ENCODE data around the gene FAM78B.

The FAM78B gene

GRCh38 chr1:166166698-166167571 lies at the start of gene FAM78B:
FAM78B (minus strand) TSS chr1:166167001; CDS start chr1:166166248, 753 bp downstream.
- DNase-seq (ENCODE audit: extremely low read depth in 1 of 2, low read depth in 1 of 2), result peak; percentile 1 to 29

GRCh38 chr1:166202546-166202945 lies 35.7 kb upstream of the FAM78B start:
- DNase-seq (ENCODE audit: extremely low read depth in 1 of 2, low read depth in 1 of 2), result no peak

GRCh38 chr1:166200743-166201142 lies 33.9 kb upstream of the FAM78B start:
- DNase-seq (ENCODE audit: extremely low read depth in 1 of 2, low read depth in 1 of 2), result no peak

- no peak for DNase-seq (ENCODE audit: extremely low read depth in 1 of 2, low read depth in 1 of 2)
Measured at GRCh38 chr1:166197597-166197996, 30.8 kb upstream of the FAM78B start.

- no peak for DNase-seq (ENCODE audit: extremely low read depth in 1 of 2, low read depth in 1 of 2)
Measured at GRCh38 chr1:166197141-166197540, 30.3 kb upstream of the FAM78B start.

DNA sequence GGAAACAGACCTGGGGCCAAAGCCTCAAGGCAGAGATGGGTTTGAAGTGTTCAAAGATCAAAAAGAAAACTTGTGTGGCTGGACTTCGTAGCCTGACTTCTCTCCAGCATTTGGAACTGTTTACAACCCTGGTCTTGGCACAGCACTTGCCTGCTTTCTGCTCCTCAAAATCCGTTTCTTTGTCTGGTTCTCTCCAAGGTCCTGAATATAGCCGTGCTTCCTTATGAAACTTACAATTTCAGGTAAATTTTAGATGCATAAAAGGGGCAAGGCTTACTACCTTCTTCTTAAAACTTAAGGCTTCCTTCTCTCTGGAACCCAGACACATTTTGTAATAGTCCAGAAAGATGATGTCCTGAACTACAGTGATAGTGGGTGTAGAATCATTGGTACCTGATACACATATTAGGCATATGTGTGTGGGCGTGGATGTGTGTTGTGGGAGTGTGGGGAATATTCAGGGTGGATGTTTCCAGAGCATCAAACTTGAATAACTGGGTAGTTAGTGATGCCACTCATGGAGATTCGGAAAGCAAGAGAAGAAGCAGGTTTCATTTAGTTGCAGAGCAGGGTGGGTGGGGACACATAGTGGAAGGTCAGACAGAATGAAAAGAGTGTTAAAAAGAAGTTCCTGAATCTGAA lies 26.4 kb upstream of the FAM78B start:
- no peak for DNase-seq (ENCODE audit: extremely low read depth in 1 of 2, low read depth in 1 of 2)

DNA sequence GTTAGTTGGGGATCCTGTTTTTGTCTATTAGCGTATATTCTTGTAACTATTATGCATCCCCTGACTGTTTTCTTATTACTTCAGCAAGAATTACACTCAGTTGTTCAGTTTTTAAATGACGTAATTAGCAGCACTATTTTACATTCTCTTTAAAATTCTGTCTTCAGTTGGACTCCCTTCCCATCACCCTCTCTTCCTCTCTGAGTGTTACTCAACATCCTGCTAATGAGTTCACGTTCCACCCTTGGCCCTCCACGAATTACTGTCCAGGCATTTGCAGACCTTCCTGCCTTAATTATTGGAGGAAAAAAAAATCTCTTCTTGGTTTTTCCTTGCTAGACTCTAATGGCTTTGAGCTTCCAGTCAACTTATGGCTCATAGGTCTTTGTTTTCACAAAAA lies 23.6 kb upstream of the FAM78B start:
- no peak for DNase-seq (ENCODE audit: extremely low read depth in 1 of 2, low read depth in 1 of 2)

DNA sequence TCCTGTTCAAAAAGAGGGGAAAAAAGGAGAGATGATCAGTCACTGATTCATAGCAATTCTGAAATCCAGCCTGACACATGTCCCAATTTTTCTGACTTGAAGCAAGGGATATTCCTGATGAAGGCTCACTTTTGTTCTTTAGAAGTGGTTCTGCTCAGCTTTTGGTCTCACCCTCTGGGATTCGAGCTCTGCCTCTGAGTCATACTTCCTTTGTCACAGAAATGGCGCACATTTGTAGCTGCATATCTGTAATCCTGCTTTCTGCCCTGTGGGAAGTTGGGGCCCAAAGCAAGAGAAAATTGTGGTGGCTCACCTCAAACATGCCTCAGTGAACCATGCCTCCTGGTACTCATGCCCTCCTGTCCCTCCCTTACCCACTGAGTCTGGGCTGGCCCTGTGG lies 22.3 kb upstream of the FAM78B start:
- DNase-seq (ENCODE audit: extremely low read depth in 1 of 2, low read depth in 1 of 2), result no peak

- DNase-seq (ENCODE audit: extremely low read depth in 1 of 2, low read depth in 1 of 2), result no peak
Measured at GRCh38 chr1:166185526-166185925, 18.7 kb upstream of the FAM78B start.

DNA sequence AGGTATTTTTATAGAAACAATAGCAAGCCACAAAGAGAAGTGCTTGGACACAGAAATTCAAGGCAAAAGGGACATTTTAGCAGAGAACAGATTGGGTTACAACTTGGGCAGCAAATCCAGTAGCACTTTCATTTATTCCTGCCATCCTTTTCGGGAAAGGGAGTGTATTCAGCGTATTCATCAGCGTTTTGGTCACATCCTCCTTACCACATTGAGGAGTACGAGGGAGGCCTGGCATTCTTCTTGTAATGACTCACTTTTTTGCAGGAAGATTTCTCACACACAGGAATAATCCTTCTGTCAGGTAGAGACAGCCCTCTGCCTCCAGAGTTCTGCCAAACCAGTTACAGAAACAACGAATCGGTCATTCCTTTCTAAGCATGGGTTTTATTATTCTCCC lies 18.1 kb upstream of the FAM78B start:
- DNase-seq (ENCODE audit: extremely low read depth in 1 of 2, low read depth in 1 of 2), result no peak

DNA sequence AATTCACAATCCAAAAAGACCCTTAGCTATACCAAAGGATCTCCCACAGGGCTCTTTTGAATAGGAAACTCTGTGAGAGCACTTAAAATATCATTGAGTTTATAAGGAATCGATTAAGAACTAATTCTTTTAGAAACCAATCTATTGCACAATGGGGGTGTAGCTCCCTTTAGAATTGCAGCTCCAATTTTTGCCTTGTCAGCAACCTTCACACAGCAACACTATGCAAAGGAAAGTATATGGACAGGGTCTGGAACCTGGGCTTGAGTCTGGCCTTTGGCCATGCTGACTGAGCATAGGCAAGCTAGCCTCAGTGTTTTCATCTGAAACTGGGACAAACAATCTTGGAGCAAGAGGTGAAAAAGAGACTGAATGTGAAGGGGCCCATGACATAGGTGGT lies 17.2 kb upstream of the FAM78B start:
- DNase-seq (ENCODE audit: extremely low read depth in 1 of 2, low read depth in 1 of 2), result no peak

DNA sequence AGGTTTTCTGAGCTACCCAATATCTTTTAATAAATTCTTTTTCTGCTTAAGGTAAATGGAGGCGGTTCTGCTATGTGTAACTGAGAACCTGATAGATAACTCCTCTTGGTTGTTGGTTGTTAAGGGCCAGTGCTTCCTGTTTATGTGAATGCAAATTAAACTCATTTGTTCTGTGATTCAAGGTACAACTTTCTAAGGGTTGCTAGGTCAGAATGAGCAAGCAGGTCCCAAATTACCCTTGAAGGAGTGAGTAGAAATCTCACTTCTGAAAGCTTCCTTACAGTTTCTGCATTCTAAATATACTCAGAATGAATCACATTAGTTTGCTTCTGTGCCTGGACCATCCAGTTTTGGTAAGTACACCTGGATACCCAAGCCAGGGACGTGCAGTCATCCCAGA lies 15.5 kb upstream of the FAM78B start:
- no peak for DNase-seq (ENCODE audit: extremely low read depth in 1 of 2, low read depth in 1 of 2)

DNA sequence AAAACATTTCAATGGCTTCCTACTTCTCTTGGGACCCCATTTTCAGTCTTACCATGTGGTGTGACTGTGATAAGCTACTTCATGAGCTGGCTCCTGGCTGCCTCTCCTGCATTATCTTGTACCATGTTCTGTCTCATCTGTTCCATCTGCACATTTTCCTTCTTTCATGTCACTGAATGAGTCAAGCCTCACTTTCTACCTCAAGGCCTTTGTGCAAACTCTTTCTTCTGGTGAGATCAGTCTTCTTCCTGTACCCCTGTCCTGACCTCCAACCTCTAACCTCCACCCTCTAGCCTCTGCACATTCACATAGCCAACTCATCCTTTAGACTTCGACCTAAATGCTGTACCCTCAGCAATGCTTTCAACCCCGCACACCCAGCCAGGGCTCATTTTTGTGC lies 9.6 kb upstream of the FAM78B start:
- DNase-seq (ENCODE audit: extremely low read depth in 1 of 2, low read depth in 1 of 2), result no peak

DNA sequence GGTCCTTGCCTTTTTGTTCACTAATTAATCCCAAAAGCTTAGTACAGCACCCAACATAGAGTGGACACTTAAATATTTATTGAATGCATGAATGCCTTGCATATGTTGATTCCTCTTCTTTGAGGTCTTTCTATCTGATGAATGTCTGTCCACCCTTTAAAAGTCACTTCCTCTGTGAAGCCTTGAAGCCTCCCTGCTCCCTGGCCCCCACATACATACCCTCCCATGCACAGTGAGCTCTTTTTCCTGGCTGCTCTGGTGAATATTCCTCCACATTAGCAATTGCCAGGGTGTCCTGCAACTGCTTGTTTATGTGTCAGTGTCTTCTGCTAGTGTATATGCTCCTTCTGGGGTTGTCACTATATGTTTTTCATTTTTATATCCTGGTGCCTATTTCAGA lies 8.2 kb upstream of the FAM78B start:
- no peak for DNase-seq (ENCODE audit: extremely low read depth in 1 of 2, low read depth in 1 of 2)

DNA sequence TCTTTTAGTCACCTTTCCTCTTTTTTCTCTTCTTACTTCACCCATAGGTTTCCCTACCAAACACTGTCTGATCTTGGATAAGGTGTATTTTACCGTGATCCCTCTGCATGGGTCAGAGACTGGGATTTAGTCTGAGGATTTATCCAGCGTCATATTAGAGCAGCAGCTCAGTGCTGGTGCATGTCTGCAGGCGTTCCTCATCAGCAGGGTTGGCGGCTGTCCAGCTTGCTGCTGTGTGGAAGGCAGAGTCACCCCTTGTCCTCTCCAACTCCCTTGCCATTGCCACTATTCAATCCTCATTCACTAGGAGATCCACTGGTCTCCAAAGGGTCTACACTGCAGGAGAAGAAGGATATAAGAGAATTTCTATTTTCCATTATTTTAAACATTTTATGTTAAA lies 7.3 kb upstream of the FAM78B start:
- DNase-seq (ENCODE audit: extremely low read depth in 1 of 2, low read depth in 1 of 2), result no peak

DNA sequence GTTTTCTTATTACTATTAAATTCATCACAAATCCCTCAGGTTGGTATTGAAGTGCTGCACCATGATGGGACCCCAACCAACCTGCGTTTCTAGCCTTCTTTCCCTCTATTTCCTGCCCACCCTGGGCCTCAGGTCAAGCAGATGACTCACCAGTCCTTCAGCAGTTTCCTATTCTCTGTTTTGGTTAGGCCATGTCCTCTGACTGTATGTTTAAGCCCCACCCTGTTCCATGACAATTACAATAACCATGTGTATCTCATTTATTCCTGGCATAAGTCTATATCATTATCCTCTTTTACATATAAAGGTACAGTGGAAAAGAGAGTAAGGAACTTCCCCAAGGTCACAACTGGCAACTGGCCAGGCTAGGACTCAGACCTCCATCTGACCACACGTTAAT lies 5.3 kb upstream of the FAM78B start:
- DNase-seq (ENCODE audit: extremely low read depth in 1 of 2, low read depth in 1 of 2), result no peak

DNA sequence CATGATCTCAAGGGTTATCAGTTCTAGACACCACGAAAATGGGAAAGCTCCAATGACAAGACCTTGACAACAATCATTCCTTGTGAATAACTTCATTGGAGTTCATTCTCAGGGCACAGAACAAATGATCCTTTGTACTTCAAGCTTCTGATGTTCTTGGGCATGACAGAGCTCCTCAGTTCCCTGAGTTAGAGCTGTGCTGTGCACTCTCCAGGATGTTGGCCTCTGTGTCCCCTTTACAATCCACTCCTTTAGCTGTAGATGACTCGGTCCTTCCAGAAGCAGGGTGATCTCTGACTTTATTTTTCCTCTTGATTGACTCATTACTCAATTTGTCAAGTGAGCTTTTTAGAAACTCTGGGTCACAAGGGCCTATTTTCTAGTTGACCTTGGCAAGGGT lies 3.9 kb upstream of the FAM78B start:
- DNase-seq (ENCODE audit: extremely low read depth in 1 of 2, low read depth in 1 of 2), result no peak

DNA sequence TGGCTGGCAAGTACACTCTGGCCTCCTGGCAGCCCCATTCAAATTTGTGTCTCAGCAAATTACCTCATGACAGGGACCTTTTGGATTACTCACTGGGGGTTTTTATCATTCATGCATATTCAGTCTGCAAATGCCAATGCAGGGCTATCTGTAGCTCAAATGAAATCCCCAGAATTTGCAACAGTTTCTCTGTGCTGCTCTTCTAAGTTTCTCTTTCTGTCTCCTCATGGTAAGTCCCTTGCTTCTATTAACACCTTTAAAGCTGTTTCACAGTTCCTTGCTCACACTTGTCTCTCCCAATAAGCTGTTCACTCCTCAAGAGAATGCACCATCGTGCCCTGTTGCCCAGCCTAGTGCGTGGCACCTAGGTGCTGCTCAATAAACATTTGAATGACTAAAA lies 3.3 kb upstream of the FAM78B start:
- no peak for DNase-seq (ENCODE audit: extremely low read depth in 1 of 2, low read depth in 1 of 2)

GRCh38 chr1:166169182-166169581 lies 2.4 kb upstream of the FAM78B start:
- DNase-seq (ENCODE audit: extremely low read depth in 1 of 2, low read depth in 1 of 2), result no peak

DNA sequence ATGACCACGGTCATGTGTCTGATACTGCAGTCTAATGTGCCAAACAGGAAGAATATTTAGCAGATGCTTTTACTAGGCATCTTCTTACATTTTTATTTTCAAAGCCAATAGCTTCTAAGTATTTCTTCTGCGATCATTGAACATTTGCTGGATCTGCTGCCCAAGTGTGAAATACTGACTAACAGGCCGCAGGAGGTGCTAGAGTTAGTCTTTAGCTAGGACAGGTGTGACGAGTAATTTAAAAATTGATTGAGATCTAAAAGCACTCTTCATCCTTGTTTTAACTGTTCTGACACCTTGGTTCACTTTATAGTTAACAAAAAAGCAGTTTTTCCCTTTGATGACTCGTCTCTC lies 748 bp upstream of the FAM78B start:
- DNase-seq (ENCODE audit: extremely low read depth in 1 of 2, low read depth in 1 of 2), result no peak

DNA sequence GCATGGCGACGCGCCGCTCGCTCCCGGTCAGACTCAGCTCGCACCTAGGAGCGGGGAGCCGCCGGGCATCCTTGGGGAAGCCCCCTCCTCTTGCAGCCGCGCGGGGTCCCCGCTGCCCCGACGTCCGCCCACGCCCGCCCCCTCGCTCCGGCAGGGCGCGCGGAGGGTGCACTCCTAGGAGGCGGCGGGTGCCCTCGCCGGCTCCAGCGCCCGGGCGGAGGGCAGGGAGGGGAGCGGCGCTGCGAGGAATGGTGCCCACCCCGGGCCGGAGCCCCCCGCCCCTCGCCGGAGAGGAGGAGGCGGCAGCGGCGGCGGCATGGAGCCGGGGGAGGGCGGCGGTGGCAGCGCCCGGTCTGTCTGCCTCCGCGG lies 488 bp downstream of the FAM78B start:
- DNase-seq (ENCODE audit: extremely low read depth in 1 of 2, low read depth in 1 of 2), result no peak

- DNase-seq (ENCODE audit: extremely low read depth in 1 of 2, low read depth in 1 of 2), result no peak
Measured at GRCh38 chr1:166165661-166166328, 1.0 kb downstream of the FAM78B start.
